GM19043 (cell line): ENCODE results near the gene CREG1.

ENCODE experiments used
- ATAC-seq: cut with Tn5 transposase; IDR thresholded peaks from one replicate; pipeline ENCODE4 v1.9.1; 2021; ENCODE audit warnings: low read depth; ENCODE audit not compliant: unreplicated experiment

The CREG1 gene

DNA sequence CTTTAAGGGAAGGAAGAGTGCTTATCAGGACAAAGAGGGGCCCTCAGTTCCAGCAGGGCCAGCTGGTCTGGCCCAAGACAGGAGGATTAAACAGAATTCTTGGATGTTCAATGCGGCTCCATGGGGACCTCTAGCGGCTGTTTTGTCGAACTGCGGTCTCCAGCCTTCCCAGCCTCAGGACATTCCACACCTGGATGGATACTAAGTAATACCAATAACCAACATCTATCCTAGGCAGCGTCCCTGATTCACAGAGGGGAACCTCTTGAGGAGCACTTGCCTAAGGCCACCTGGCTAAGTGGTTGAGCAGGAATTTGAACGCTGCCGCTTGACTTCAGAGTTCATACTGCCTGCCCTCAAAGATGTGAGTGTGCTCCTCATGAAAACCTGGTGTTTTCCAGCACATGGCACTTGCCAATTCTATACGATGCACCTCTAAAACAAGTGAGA is 19.7 kb downstream of the CREG1 start:
- ATAC-seq, result no peak

- ATAC-seq, result no peak
Measured at GRCh38 chr1:167532964-167533824, 20.4 kb downstream of the CREG1 start.

- ATAC-seq, result no peak
Measured at GRCh38 chr1:167532375-167532774, 21.2 kb downstream of the CREG1 start.

- no peak for ATAC-seq
Measured at GRCh38 chr1:167529829-167530474, 23.6 kb downstream of the CREG1 start.

- no peak for ATAC-seq
Measured at GRCh38 chr1:167528057-167528728, 25.4 kb downstream of the CREG1 start.

GRCh38 chr1:167526667-167527383 is 26.7 kb downstream of the CREG1 start:
- ATAC-seq, result no peak

- no peak for ATAC-seq
Measured at GRCh38 chr1:167524651-167525050, 28.9 kb downstream of the CREG1 start.

GRCh38 chr1:167522246-167522645 is 31.3 kb downstream of the CREG1 start:
- no peak for ATAC-seq

GRCh38 chr1:167520711-167521206 is 32.8 kb downstream of the CREG1 start:
- no peak for ATAC-seq

GRCh38 chr1:167518331-167518700 is 35.2 kb downstream of the CREG1 start, which contains the start of gene CD247:
Gene CD247, minus strand, starts transcription at chr1:167518529. Its CDS starts 64 bp downstream, at chr1:167518465.
- no peak for ATAC-seq

DNA sequence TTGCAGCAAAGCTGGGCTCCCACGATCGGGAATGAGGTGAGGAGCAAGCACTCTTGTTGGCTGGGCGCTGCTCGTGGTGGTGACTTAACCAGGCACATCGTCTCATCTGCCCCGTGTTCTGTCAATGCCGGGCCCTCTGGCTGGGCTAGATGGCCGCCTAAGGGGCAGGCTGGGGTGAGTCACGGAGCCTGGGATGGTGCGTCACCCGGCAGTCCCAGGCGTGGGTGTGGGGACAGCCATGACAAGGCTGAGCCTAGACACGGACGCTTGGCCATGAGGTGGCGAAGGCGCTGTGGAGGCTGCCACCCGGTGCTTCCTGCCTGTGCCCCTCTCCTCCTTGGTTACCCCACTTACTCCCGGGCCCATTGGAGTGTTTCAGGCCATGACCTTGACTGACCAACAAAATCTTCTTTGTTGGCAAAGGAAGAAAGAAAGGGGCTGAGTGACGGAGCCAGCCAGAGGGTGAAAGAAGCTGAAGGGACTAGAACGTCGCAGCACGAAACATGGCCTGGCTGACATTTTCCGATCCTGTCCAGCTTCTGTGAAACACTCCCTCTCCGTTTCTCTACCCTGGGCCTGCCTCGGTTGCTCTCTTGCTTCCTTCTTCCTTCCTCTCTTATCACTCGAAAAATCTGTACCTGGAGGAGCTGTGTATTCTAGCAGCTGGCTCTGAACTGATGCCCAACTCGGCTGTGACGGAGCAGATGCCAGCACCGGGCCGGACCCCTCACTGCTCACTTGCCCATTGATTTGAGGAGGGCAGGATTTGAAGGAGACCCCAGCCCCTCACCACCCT is 35.8 kb downstream of the CREG1 start:
- no peak for ATAC-seq

DNA sequence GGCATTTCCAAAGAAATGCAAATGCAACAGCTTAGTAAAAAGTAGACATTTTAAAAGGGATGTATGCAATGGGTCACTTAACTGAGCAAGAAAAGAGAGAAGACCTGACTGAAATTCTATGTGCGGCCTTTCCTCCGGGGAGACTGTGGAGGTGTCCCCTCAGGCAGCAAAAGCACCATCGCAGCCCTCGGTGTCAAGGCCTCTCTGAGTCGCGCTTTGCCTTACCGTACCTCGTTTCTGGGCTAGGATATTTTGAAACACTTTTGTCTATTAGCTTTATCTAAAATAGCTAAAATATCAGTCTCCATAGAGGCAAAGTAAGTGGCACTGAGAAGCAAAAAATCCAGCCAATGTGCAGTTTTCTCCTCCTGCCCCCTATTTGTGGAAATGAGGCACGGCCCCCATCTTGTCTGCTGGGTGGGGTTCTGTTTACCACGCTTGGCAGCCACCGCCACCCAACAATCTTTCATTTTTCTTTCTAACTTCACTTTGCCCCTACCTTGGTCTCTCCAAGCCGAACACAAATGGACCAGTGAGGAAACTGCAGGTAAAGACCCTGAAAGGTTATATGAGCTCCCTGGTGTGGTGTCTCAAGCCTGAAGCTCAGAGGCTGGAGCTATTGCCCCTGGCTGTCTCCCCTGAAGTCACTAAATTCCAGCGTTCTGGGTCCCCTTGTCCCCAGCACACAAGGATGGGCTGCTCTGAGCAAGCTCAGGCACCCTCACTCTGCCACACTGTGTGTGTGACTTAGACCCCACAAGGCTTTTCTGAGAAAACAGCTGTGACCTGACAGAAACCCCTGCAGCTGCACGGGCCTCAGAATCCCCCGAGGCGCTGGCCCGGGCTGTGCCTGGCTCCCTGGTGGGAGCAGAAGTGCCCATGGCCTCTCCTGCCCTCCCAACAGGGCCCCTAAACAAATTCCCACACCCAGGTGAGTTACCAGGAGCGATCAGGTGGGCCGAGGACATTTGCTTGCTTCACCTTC is 36.9 kb downstream of the CREG1 start:
- no peak for ATAC-seq

DNA sequence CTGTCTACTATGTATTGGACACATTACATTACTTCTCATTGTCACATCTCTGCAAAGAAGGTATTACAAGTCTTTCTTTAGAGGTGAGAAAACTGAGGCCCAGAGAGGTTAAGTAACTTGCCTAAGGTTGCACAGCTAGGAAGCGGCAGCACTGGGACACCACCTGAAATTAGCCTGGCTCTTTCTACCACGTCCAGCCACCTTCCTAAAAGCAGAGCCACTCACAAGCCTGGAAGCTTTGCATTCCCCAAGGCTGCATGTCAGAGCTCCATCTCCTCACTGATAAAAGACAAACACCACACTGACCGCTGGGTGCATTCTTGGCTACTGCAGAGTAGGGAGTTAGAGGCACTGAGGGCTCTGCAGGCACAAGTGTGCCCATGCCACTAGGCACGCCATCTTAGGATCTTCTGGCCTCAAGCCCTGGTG is 37.7 kb downstream of the CREG1 start:
- no peak for ATAC-seq

GRCh38 chr1:167515461-167515860 is 38.1 kb downstream of the CREG1 start:
- ATAC-seq, result no peak

DNA sequence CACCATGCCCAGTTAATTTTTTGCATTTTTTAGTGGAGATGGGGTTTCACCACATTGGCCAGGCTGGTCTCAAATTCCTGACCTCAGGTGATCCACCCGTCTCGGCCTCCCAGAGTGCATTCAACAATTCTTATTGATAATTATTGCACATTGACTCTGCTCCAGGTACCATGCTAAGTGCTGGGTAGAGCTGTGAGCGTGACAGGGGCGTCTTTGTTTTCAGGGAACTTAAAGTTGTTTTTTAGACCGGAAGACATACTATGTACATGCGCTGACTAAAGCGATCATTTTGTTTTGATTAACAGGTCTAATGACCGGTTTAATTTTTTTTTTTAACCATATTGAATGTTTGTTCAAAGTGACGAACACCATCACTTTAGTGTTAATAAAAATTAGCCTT is 39.3 kb downstream of the CREG1 start:
- ATAC-seq, result no peak

GRCh38 chr1:167512046-167512654 is 41.4 kb downstream of the CREG1 start:
- ATAC-seq, result no peak

GRCh38 chr1:167511374-167511986 is 42.1 kb downstream of the CREG1 start:
- ATAC-seq, result no peak

DNA sequence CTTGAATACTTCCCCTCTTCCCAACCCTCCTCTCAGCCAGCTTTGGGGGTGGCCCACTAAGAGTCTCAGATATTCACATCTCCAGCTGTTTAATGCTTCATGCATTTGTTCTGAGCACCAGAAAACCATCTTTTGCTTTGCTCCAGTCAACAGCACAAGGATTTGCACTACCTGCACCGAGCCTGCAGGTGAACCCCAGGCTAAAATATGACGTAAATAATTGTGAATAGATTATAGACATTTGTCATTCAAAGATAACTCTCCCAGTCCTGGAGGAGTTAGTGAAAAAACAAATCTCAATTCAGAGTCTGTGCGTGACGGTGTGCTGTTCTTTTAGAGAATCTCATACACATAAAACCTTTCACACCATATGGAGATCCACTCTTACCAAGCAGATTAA is 42.7 kb downstream of the CREG1 start:
- no peak for ATAC-seq
